HG03558 (cell line): ENCODE results near the gene CATSPER3.

Experiments
- ATAC-seq: cut with Tn5 transposase; IDR thresholded peaks from one replicate; pipeline ENCODE4 v1.9.1; 2021; ENCODE audit warnings: moderate number of reproducible peaks; ENCODE audit not compliant: unreplicated experiment; ENCODE audit errors: extremely low read depth

CATSPER3 gene

GRCh38 chr5:135038813-135039270, 71.1 kb downstream of the CATSPER3 start:
- no peak for ATAC-seq

- ATAC-seq = no peak
Measured at GRCh38 chr5:135039271-135040033, 71.7 kb downstream of the CATSPER3 start.

- no peak for ATAC-seq
Measured at GRCh38 chr5:135040034-135040332, 72.3 kb downstream of the CATSPER3 start.

GRCh38 chr5:135040333-135041144, 72.8 kb downstream of the CATSPER3 start:
- no peak for ATAC-seq

GRCh38 chr5:135041145-135041587, 73.5 kb downstream of the CATSPER3 start:
- ATAC-seq = no peak

- no peak for ATAC-seq
Measured at GRCh38 chr5:135041726-135042125, 74.0 kb downstream of the CATSPER3 start.

- no peak for ATAC-seq
Measured at GRCh38 chr5:135042595-135042994, 74.9 kb downstream of the CATSPER3 start.

- ATAC-seq = no peak
Measured at GRCh38 chr5:135045488-135045887, 77.8 kb downstream of the CATSPER3 start.

GRCh38 chr5:135046661-135047346, 79.1 kb downstream of the CATSPER3 start:
- ATAC-seq = no peak

GRCh38 chr5:135047347-135047695, 79.6 kb downstream of the CATSPER3 start:
- no peak for ATAC-seq

GRCh38 chr5:135048286-135048685, 80.6 kb downstream of the CATSPER3 start:
- ATAC-seq = no peak

GRCh38 chr5:135048930-135049329, 81.2 kb downstream of the CATSPER3 start:
- ATAC-seq = no peak

GRCh38 chr5:135050244-135050767, 82.6 kb downstream of the CATSPER3 start:
- ATAC-seq = no peak

- no peak for ATAC-seq
Measured at GRCh38 chr5:135051399-135051798, 83.7 kb downstream of the CATSPER3 start.

- no peak for ATAC-seq
Measured at GRCh38 chr5:135051872-135052271, 84.2 kb downstream of the CATSPER3 start.

- ATAC-seq = no peak
Measured at GRCh38 chr5:135052511-135053145, 84.9 kb downstream of the CATSPER3 start.

GRCh38 chr5:135053278-135053677, 85.6 kb downstream of the CATSPER3 start:
- peak; percentile 92 for ATAC-seq

- ATAC-seq = no peak
Measured at GRCh38 chr5:135053989-135054388, 86.3 kb downstream of the CATSPER3 start.

GRCh38 chr5:135054546-135054945, 86.8 kb downstream of the CATSPER3 start:
- ATAC-seq = no peak

GRCh38 chr5:135055396-135055795, 87.7 kb downstream of the CATSPER3 start:
- no peak for ATAC-seq
